KMS-11 (cell line): Measurements from ENCODE around the gene ALDH9A1.
"Not testable (repeated sequence)": the region's sequence is repeated elsewhere in the genome, so short reads cannot be mapped to it uniquely, and the experiment has no call there.

Experiments used
- H2AFZ ChIP-seq: fragments of 200-600 bp; sonication (generic); 2 replicates; pipeline ENCODE4 v1.6.1; 2016; ENCODE audit warnings: antibody characterized with exemption, mixed run types, low read depth
- H3K27ac ChIP-seq: fragments of 200-600 bp; sonication (generic); 2 replicates; pipeline ENCODE4 v1.6.1; 2016; ENCODE audit warnings: mild to moderate bottlenecking, mixed run types
- H3K27me3 ChIP-seq: fragments of 200-600 bp; sonication (generic); 2 replicates; pipeline ENCODE4 v1.6.1; 2017; ENCODE audit warnings: mild to moderate bottlenecking, low read depth, mixed run types, moderate library complexity; ENCODE audit not compliant: insufficient read depth
- H3K36me3 ChIP-seq: fragments of 200-600 bp; sonication (generic); 2 replicates; pipeline ENCODE4 v1.6.1; 2017; ENCODE audit warnings: mild to moderate bottlenecking, mixed run types; ENCODE audit not compliant: insufficient read depth
- H3K4me1 ChIP-seq: fragments of 200-600 bp; sonication (generic); 2 replicates; pipeline ENCODE4 v1.6.1; 2016; ENCODE audit warnings: mild to moderate bottlenecking, low read depth, mixed run types; ENCODE audit not compliant: poor library complexity, severe bottlenecking
- H3K4me2 ChIP-seq: fragments of 200-600 bp; sonication (generic); 2 replicates; pipeline ENCODE4 v1.7.0; 2016; ENCODE audit warnings: mild to moderate bottlenecking, mixed run types
- H3K4me3 ChIP-seq: fragments of 200-600 bp; sonication (generic); IDR thresholded peaks from 2 replicates; pipeline ENCODE4 v1.6.1; 2017; ENCODE audit warnings: low read depth, low read length, mixed read lengths; ENCODE audit not compliant: insufficient read depth
- H3K79me2 ChIP-seq: fragments of 200-600 bp; sonication (generic); 2 replicates; pipeline ENCODE4 v1.6.1; 2016; ENCODE audit warnings: low read depth, mixed run types; ENCODE audit not compliant: insufficient read depth
- H3K9ac ChIP-seq: fragments of 200-600 bp; sonication (generic); 2 replicates; pipeline ENCODE4 v1.6.1; 2016; ENCODE audit warnings: mild to moderate bottlenecking, mixed run types
- H4K20me1 ChIP-seq: fragments of 200-600 bp; sonication (generic); 2 replicates; pipeline ENCODE4 v1.6.1; 2016; ENCODE audit warnings: mild to moderate bottlenecking, mixed run types; ENCODE audit not compliant: insufficient read depth
- TF ChIP-seq, protein P1 (sequence below): fragments of 200-600 bp; sonication (generic); conservative IDR thresholded peaks from 2 replicates; pipeline ENCODE4 v1.6.1; 2017; ENCODE audit warnings: low read depth, mild to moderate bottlenecking, antibody characterized with exemption, low read length, moderate library complexity, mixed read lengths

ALDH9A1 gene

GRCh38 chr1:165644064-165644735, 54.2 kb downstream of the ALDH9A1 start:
- Histone ChIP-seq H3K9ac (no peak overlapping the region), H3K27me3 (no peaks in the 10 kb centered on the region; the same call in 1 of the 2 replicates), H3K36me3 (no peaks in the 10 kb centered on the region), H3K4me3 (no peak overlapping the region), H3K27ac (no peak overlapping the region), H3K4me2 (no peak overlapping the region), H3K79me2 (no peaks in the 10 kb centered on the region), H4K20me1 (no peaks in the 10 kb centered on the region), H3K4me1 (peaks cover 16% of the 10 kb centered on the region), H2AFZ (no peak overlapping the region)
- TF ChIP-seq, protein P1, sequence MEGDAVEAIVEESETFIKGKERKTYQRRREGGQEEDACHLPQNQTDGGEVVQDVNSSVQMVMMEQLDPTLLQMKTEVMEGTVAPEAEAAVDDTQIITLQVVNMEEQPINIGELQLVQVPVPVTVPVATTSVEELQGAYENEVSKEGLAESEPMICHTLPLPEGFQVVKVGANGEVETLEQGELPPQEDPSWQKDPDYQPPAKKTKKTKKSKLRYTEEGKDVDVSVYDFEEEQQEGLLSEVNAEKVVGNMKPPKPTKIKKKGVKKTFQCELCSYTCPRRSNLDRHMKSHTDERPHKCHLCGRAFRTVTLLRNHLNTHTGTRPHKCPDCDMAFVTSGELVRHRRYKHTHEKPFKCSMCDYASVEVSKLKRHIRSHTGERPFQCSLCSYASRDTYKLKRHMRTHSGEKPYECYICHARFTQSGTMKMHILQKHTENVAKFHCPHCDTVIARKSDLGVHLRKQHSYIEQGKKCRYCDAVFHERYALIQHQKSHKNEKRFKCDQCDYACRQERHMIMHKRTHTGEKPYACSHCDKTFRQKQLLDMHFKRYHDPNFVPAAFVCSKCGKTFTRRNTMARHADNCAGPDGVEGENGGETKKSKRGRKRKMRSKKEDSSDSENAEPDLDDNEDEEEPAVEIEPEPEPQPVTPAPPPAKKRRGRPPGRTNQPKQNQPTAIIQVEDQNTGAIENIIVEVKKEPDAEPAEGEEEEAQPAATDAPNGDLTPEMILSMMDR: no peak

GRCh38 chr1:165641231-165641987, 57.0 kb downstream of the ALDH9A1 start:
- H3K36me3 ChIP-seq: no peaks in the 10 kb centered on the region
- TF ChIP-seq, protein P1: no peak
- H3K4me3 ChIP-seq: no peak overlapping the region
- no peaks in the 10 kb centered on the region for H4K20me1 ChIP-seq
- H3K27me3 ChIP-seq: no peaks in the 10 kb centered on the region
- no peak overlapping the region for H3K27ac ChIP-seq
- no peak overlapping the region for H3K9ac ChIP-seq
- H2AFZ ChIP-seq: no peak overlapping the region
- no peak overlapping the region for H3K4me2 ChIP-seq
- peaks cover 14% of the 10 kb centered on the region for H3K4me1 ChIP-seq
- H3K79me2 ChIP-seq: no peaks in the 10 kb centered on the region

DNA sequence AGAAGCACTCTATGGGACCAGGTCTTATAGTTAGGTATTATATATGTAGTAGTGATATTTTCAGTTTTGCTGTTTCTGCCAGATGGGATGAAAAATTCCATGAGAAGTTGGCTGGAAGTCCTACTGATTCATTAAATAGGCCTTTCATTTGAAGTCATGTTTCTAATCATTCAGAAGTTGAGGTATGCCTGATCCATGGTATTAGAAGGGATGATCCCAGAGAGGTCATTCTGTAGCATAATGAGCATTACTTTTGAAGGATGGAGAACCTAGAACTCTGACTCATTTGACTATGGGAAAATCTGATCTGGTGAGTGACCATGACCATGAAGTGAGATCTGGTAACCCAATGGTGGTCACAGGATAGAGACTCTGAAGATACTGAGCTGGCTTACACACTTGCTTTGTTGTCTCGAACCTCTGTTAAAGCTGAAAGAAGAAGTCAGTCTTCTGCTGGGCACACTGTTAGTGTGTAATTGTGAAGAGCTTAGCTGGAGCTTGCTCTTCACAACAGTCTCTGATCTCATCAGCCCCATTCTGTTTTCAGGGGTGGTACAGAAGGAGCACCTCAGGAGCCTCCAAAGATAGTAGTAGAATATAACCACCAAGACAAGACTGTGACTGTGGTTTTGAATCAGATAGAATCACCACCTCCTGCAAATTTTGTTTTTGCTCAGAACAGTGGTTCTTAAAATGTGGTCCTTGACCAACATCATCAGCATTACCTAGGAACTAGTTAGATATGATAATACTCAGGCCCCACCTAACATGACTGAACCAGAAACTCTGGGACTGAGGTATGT, 58.3 kb downstream of the ALDH9A1 start:
- Histone ChIP-seq H3K9ac (no peak overlapping the region), H2AFZ (no peak overlapping the region), H3K79me2 (no peaks in the 10 kb centered on the region), H3K27ac (no peak overlapping the region), H4K20me1 (no peaks in the 10 kb centered on the region), H3K4me1 (peaks cover 2% of the 10 kb centered on the region), H3K4me2 (no peak overlapping the region), H3K4me3 (no peak overlapping the region), H3K27me3 (no peaks in the 10 kb centered on the region), H3K36me3 (no peaks in the 10 kb centered on the region)
- TF ChIP-seq, protein P1: no peak

GRCh38 chr1:165638211-165638610, 60.2 kb downstream of the ALDH9A1 start:
- H3K4me2 ChIP-seq, H4K20me1 ChIP-seq, H3K9ac ChIP-seq, H2AFZ ChIP-seq, H3K4me3 ChIP-seq, H3K4me1 ChIP-seq, H3K36me3 ChIP-seq, H3K27ac ChIP-seq, H3K27me3 ChIP-seq, H3K79me2 ChIP-seq: not testable (repeated sequence)
